ENCODE results near the gene GLIS2.

- TF ChIP-seq POLR2A (IDR thresholded peaks at IDR 0.05; ENCODE audit: low read depth, low read length) (no peak), POLR2AphosphoS5 (IDR thresholded peaks at IDR 0.05; ENCODE audit: low read depth, low read length) (no peak)
These were observed 69.4 kb downstream of the GLIS2 start for GRCh38 chr16:4385066-4385788.

Measured in GM12892 (cell line).